K562 (cell line): ENCODE results near the gene RNF144A. TPM values are rescaled to one million over a fixed set of nuclear protein-coding genes. Genes with fewer than 3 reads are reported as not detected.

Experiments
- ATAC-seq: fragments of 200-7000 bp; cut with Tn5 transposase; 3 replicates; pipeline ENCODE4 v1.9.1; 2020; ENCODE audit warnings: moderate library complexity
- BruUV-seq: library from RNA; stranded (reverse); fragments of 400-500 nt; replicated peaks from 2 replicates; lab custom pipeline; 2021; lab: Mats Ljungman, UMichigan
- CTCF ChIA-PET: fragments of 300-600 bp; formaldehyde crosslinking; extraction: SDS; loops from one replicate; lab custom pipeline; 2021; ENCODE audit warnings: low intra/inter-chr PET ratio; lab: Yijun Ruan, JAX
- POLR2A ChIA-PET: fragments of 300-600, 350-650 bp; sonication (Branson Sonifier 250); formaldehyde crosslinking; extraction: SDS; loops from one replicate; lab custom pipeline; 2021; ENCODE audit warnings: antibody characterized with exemption, inconsistent platforms; lab: Yijun Ruan, JAX
- DNase-seq, 4 experiments: peaks; one replicate each; pipeline versions ENCODE4 v3.0.0 to v3.0.0-alpha.2; 2011 to 2018; ENCODE audit warnings: low spot score in 3 of 4, mixed read lengths in 3 of 4; ENCODE audit errors: extremely low read depth in 1 of 4
- FAIRE-seq: peaks from 2 replicates; lab custom pipeline; 2011; peaks lifted over from hg19 to GRCh38; lab: Jason Lieb, UNC
- H2AFZ ChIP-seq: 2 replicates; pipeline ENCODE4 v1.6.0; 2011; ENCODE audit warnings: low read depth, low read length, control low read depth, inconsistent platforms
- H3K27ac ChIP-seq: fragments of 200-600 bp; 3 replicates; pipeline ENCODE4 v1.8.0; 2011; ENCODE audit warnings: low read depth, mild to moderate bottlenecking, control low read depth, inconsistent platforms, low read length, moderate library complexity, mixed read lengths; ENCODE audit errors: extremely low read depth
- H3K27me3 ChIP-seq, 2 experiments: fragments of 300-600 bp in 1 of 2; 2 replicates in 1 of 2; 3 replicates in 1 of 2; pipeline versions ENCODE4 v1.6.0 to v1.8.0; 2011; ENCODE audit warnings: inconsistent platforms in 2 of 2, low read length in 2 of 2, mild to moderate bottlenecking in 1 of 2, mixed read lengths in 1 of 2, moderate library complexity in 1 of 2; ENCODE audit not compliant: control insufficient read depth in 2 of 2, insufficient read depth in 2 of 2
- H3K36me3 ChIP-seq: fragments of 300-600 bp; 3 replicates; pipeline ENCODE4 v1.8.0; 2011; ENCODE audit warnings: mild to moderate bottlenecking, low read length, inconsistent platforms; ENCODE audit not compliant: control insufficient read depth, insufficient read depth
- H3K4me1 ChIP-seq, 2 experiments: fragments of 200-600 bp in 1 of 2; replicated peaks in 1 of 2; 2 replicates in 1 of 2; 3 replicates in 1 of 2; pipeline versions ENCODE4 v1.5.1 to v1.8.0; 2011; ENCODE audit warnings: inconsistent platforms in 2 of 2, low read length in 2 of 2, mild to moderate bottlenecking in 1 of 2, mixed read lengths in 1 of 2, moderate library complexity in 1 of 2; ENCODE audit not compliant: control insufficient read depth in 2 of 2, insufficient read depth in 2 of 2
- H3K4me2 ChIP-seq: 2 replicates; pipeline ENCODE4 v1.6.1; 2011; ENCODE audit warnings: low read length, control low read depth, inconsistent platforms, mixed read lengths; ENCODE audit not compliant: insufficient read depth
- H3K4me3 ChIP-seq: fragments of 200-600 bp; sonication (generic), shearing (Covaris generic); 2 replicates; pipeline ENCODE4 v1.5.1; 2016; ENCODE audit warnings: control low read depth, inconsistent platforms
- H3K79me2 ChIP-seq: fragments of 200-600 bp; 3 replicates; pipeline ENCODE4 v1.8.0; 2011; ENCODE audit warnings: low read length, inconsistent platforms; ENCODE audit not compliant: control insufficient read depth, insufficient read depth
- H3K9ac ChIP-seq, 2 experiments: 2 replicates each; pipeline versions ENCODE4 v1.6.0 to v1.6.1; 2011; ENCODE audit warnings: low read depth in 2 of 2, low read length in 2 of 2, control low read depth in 1 of 2, inconsistent platforms in 1 of 2, mild to moderate bottlenecking in 1 of 2, mixed read lengths in 1 of 2; ENCODE audit not compliant: insufficient read depth in 1 of 2
- H3K9me1 ChIP-seq: one replicate; pipeline ENCODE4 v1.6.0; 2011; ENCODE audit warnings: inconsistent platforms, mild to moderate bottlenecking, low read length, moderate library complexity; ENCODE audit not compliant: control insufficient read depth, insufficient read depth
- H3K9me3 ChIP-seq: replicated peaks from 2 replicates; pipeline ENCODE4 v1.5.1; 2011; ENCODE audit warnings: low read depth, low read length, inconsistent platforms; ENCODE audit not compliant: control insufficient read depth, insufficient read depth
- H4K20me1 ChIP-seq: replicated peaks from 2 replicates; pipeline ENCODE4 v1.6.1; 2011; ENCODE audit warnings: low read length, inconsistent platforms, mixed read lengths; ENCODE audit not compliant: control insufficient read depth, insufficient read depth
- CHD4 ChIP-seq: fragments of 200-600 bp; sonication (generic); IDR thresholded peaks from 3 replicates; pipeline ENCODE4 v1.6.1; 2012; ENCODE audit warnings: low read depth, mild to moderate bottlenecking, mixed read lengths, low read length, inconsistent platforms; ENCODE audit not compliant: insufficient read depth, insufficient replicate concordance, poor library complexity, severe bottlenecking
- GMEB1 ChIP-seq: fragments of 250-450 bp; sonication (Bioruptor Pico); IDR thresholded peaks from 2 replicates; pipeline ENCODE4 v1.4.0; 2020; ENCODE audit warnings: mild to moderate bottlenecking
- NFIC ChIP-seq: fragments of 450-650 bp; IDR thresholded peaks from 2 replicates; pipeline ENCODE4 v1.6.1; 2017; ENCODE audit warnings: mild to moderate bottlenecking, inconsistent platforms
- SETDB1 ChIP-seq: IDR thresholded peaks from one replicate; pipeline ENCODE4 v1.6.1; 2012; ENCODE audit warnings: low read length, control low read depth, inconsistent platforms
- SRF ChIP-seq, 2 experiments: fragments of 250-450, 450-650 bp in 1 of 2; sonication (Bioruptor Pico) in 1 of 2; sonication (generic) in 1 of 2; formaldehyde crosslinking; IDR thresholded peaks; 2 replicates each; pipeline versions ENCODE4 v1.5.0 to v1.5.1; 2020 to 2022; ENCODE audit warnings: mild to moderate bottlenecking in 1 of 2, missing genetic modification reagents in 1 of 2
- ZSCAN32 ChIP-seq: fragments of 450-650 bp; formaldehyde crosslinking; IDR thresholded peaks from 2 replicates; pipeline ENCODE4 v1.4.0; 2020; ENCODE audit warnings: mild to moderate bottlenecking, moderate library complexity
- WGBS: fragments of 100-300 bp; shearing (Covaris generic); methylation state at CpG from one replicate; pipeline ENCODE4 v1.1.6; 2016; ENCODE audit warnings: low coverage, mixed read lengths; ENCODE audit not compliant: insufficient coverage; ENCODE audit errors: missing lambda C conversion rate; 5-methylcytosine and 5-hydroxymethylcytosine counted together
- in situ Hi-C: fragments of 300-500 bp; cut with MboI; formaldehyde crosslinking; loops from 4 replicates; pipeline ENCODE4 v1.15.0; 2018; ENCODE audit warnings: inconsistent platforms, mixed read lengths
- intact Hi-C: fragments of 100-400 bp; cut with micrococcal nuclease; formaldehyde crosslinking; loops from 2 replicates; pipeline ENCODE4 v1.14.2; 2022
- polyA plus RNA-seq, 8 experiments: library from polyadenylated mRNA; depleted of rRNA in 4 of 8; stranded (reverse) in 5 of 8; unstranded in 3 of 8; fragments of >200 nt; fragmentation: Nextera tagmentation in 2 of 8; fragmentation: Illumina TruSeq in 1 of 8; extraction: Ambion mirVana in 2 of 8; extraction: Trizol in 1 of 8; gene quantifications; 2 replicates each; pipeline versions ENCODE4 v1.2.1 to v1.2.3, GENCODE V29; 2011 to 2014; ENCODE audit warnings: inconsistent platforms in 1 of 8, missing spikeins in 1 of 8
- total RNA-seq, 7 experiments: library from RNA; depleted of rRNA in 6 of 7; stranded (reverse); fragments of >200 nt in 6 of 7; fragmentation: Illumina TruSeq in 2 of 7; extraction: Trizol in 2 of 7; gene quantifications; 2 replicates each; pipeline versions ENCODE4 v1.2.1 to v1.2.3, GENCODE V29; 2011 to 2021; ENCODE audit warnings: low replicate concordance in 1 of 7

RNF144A gene
- total and polyA plus RNA-seq, 9 of the 15 experiments (the other 6 are each of a cell fraction or from before 2014, with no cell fraction given) = 0.96 to 11.3 (median 6.2) TPM

DNA sequence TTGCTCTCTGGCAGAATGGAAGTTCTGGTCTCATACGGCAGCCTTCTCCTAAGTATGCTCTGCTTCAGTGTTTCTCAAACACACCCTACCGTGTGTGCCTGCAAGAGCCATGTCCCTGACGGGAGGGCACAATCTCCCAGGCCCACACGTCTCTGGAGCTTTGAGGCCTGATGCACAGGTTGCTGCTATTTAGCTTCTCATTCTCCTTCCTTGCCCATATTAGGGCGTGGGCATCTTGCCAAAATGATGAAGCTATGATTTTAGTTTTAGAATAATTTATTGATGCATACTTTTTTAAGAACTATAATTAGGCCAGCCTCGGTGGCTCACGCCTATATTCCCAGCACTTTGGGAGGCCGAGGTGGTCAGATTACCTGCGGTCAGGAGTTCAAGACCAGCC is 107.9 kb downstream of the RNF144A start:
- H3K36me3 ChIP-seq = peaks cover 4% of the 10 kb centered on the region; the same call in 2 of the 3 replicates
- POLR2A ChIA-PET = no interaction called here
- peaks cover 0 to 9% of the 10 kb centered on the region in 2 experiments; a peak in 2 of 5 replicates for H3K4me1 ChIP-seq
- no peak overlapping the region for H2AFZ ChIP-seq
- no peaks in the 10 kb centered on the region for H4K20me1 ChIP-seq
- 83% methylated on average over 9 of the region's 9 CpGs for WGBS
- CTCF ChIA-PET = no interaction called here
- no peaks in the 10 kb centered on the region for H3K9me3 ChIP-seq
- no peak for ATAC-seq
- BruUV-seq = no TSS peak
- TF ChIP-seq ZSCAN32 (no peak), SRF (CRISPR knock-in tag; IDR thresholded peaks at IDR 0.05) (peak; percentile 63 to 93; a peak in 3 of 4 replicates), CHD4 (no peak), SETDB1 (no peak), GMEB1 (CRISPR knock-in tag) (no peak), NFIC (peak; percentile 51; the same call in 1 of the 2 replicates)
- no peak overlapping the region for H3K9ac ChIP-seq
- H3K79me2 ChIP-seq = no peaks in the 10 kb centered on the region
- no peaks in the 10 kb centered on the region for H3K27me3 ChIP-seq
- FAIRE-seq = no peak
- no peaks in the 10 kb centered on the region for H3K9me1 ChIP-seq
- in situ Hi-C loops = no loop called here
- no peak overlapping the region for H3K27ac ChIP-seq
- H3K4me3 ChIP-seq = no peak overlapping the region
- no peak for DNase-seq
- intact Hi-C loops = no loop called here
- H3K4me2 ChIP-seq = no peak overlapping the region
